ENCODE results near the gene STAT6. TPM values are rescaled to one million over a fixed set of nuclear protein-coding genes. Genes with fewer than 3 reads are reported as not detected.

STAT6 gene
- total and polyA plus RNA-seq, 2 of the 8 experiments (the other 6 are each of a cell fraction or from before 2014, with no cell fraction given) = 32.9 to 38.7 TPM

- TF ChIP-seq RXRA (IDR thresholded peaks at IDR 0.05; ENCODE audit: insufficient read depth, low read depth, low read length) (no peak), TBP (IDR thresholded peaks at IDR 0.05; ENCODE audit: low read depth, low read length) (no peak), HDAC6 (IDR thresholded peaks at IDR 0.05; ENCODE audit: low read depth, low read length) (no peak), NANOG (IDR thresholded peaks at IDR 0.05; ENCODE audit: insufficient read depth, low read depth, low read length, poor library complexity, severe bottlenecking) (no peak), TEAD4 (IDR thresholded peaks at IDR 0.05; ENCODE audit: low read depth, low read length) (no peak)
These were observed 21.0 kb upstream of the STAT6 start (continued) for GRCh38 chr12:57131896-57132744.

All from H1 (cell line).